CD14-positive monocyte (primary cell): ENCODE measurements around the gene CDK5RAP2. TPM values are rescaled to one million over a fixed set of nuclear protein-coding genes. Genes with fewer than 3 reads are reported as not detected.

Experiments
- DNase-seq, 3 donors: peaks; one replicate each; pipeline ENCODE4 v3.0.0-alpha.2; 2011 to 2022
- H2AFZ ChIP-seq: 2 replicates; pipeline ENCODE4 v1.6.0; 2012; ENCODE audit warnings: mild to moderate bottlenecking, low read depth, low read length, inconsistent platforms; ENCODE audit not compliant: insufficient read depth, poor library complexity, severe bottlenecking
- H3K27ac ChIP-seq, 2 donors: 1 replicate in 1 of 2; 2 replicates in 1 of 2; pipeline ENCODE4 v1.5.1; 2012 to 2013; ENCODE audit warnings: low read length in 2 of 2, control low read depth in 1 of 2, inconsistent platforms in 1 of 2, low read depth in 1 of 2, mild to moderate bottlenecking in 1 of 2
- H3K27me3 ChIP-seq, 2 donors: one replicate each; pipeline versions ENCODE4 v1.6.0 to v1.6.1; 2011 to 2013; ENCODE audit warnings: low read length in 2 of 2; ENCODE audit not compliant: control insufficient read depth in 2 of 2, insufficient read depth in 2 of 2
- H3K36me3 ChIP-seq, 2 donors: replicated peaks in 1 of 2; 1 replicate in 1 of 2; 2 replicates in 1 of 2; pipeline versions ENCODE4 v1.5.1 to v1.6.1; 2012 to 2013; ENCODE audit warnings: low read length in 2 of 2, control low read depth in 1 of 2, inconsistent platforms in 1 of 2, mild to moderate bottlenecking in 1 of 2; ENCODE audit not compliant: insufficient read depth in 2 of 2, control insufficient read depth in 1 of 2
- H3K4me1 ChIP-seq, 2 donors: 1 replicate in 1 of 2; 2 replicates in 1 of 2; pipeline versions ENCODE4 v1.5.1 to v1.6.1; 2012 to 2013; ENCODE audit warnings: low read length in 2 of 2, control low read depth in 1 of 2, inconsistent platforms in 1 of 2, mild to moderate bottlenecking in 1 of 2, moderate library complexity in 1 of 2; ENCODE audit not compliant: insufficient read depth in 2 of 2, control insufficient read depth in 1 of 2
- H3K4me2 ChIP-seq: replicated peaks from 2 replicates; pipeline ENCODE3; 2012; ENCODE audit warnings: low read length, moderate library complexity, mild to moderate bottlenecking; ENCODE audit not compliant: poor library complexity, severe bottlenecking; ENCODE audit errors: extremely low read depth
- H3K4me3 ChIP-seq, 3 experiments: fragments of 200-600 bp in 1 of 3; sonication (generic) in 1 of 3; replicated peaks in 1 of 3; 1 replicate in 2 of 3; 2 replicates in 1 of 3; pipeline ENCODE4 v1.5.1; 2011 to 2013; ENCODE audit warnings: low read length in 3 of 3, mild to moderate bottlenecking in 3 of 3, control low read depth in 2 of 3, low read depth in 2 of 3, inconsistent platforms in 1 of 3, moderate library complexity in 1 of 3
- H3K79me2 ChIP-seq: 2 replicates; pipeline ENCODE4 v1.6.0; 2012; ENCODE audit warnings: mild to moderate bottlenecking, control low read depth, inconsistent platforms, low read length, moderate library complexity; ENCODE audit not compliant: insufficient read depth
- H3K9ac ChIP-seq: 2 replicates; pipeline ENCODE4 v1.6.0; 2017; ENCODE audit warnings: low read length, mild to moderate bottlenecking; ENCODE audit not compliant: insufficient read depth, poor library complexity, severe bottlenecking
- H3K9me3 ChIP-seq, 2 donors: replicated peaks in 1 of 2; 1 replicate in 1 of 2; 2 replicates in 1 of 2; pipeline versions ENCODE4 v1.5.1 to v1.6.1; 2012 to 2013; ENCODE audit warnings: low read length in 2 of 2, control low read depth in 1 of 2; ENCODE audit not compliant: control insufficient read depth in 1 of 2, insufficient read depth in 1 of 2
- H4K20me1 ChIP-seq: 2 replicates; pipeline ENCODE4 v1.6.0; 2012; ENCODE audit warnings: mild to moderate bottlenecking, low read length, control low read depth, moderate library complexity; ENCODE audit not compliant: insufficient read depth
- H3K27ac Mint-ChIP-seq, 7 donors: one replicate each; pipeline ENCODE4 v1.8.0; 2020; ENCODE audit warnings: mild to moderate bottlenecking in 7 of 7, mixed read lengths in 7 of 7, moderate library complexity in 6 of 7, inconsistent platforms in 2 of 7
- H3K27me3 Mint-ChIP-seq, 3 donors: one replicate each; pipeline ENCODE4 v1.8.0; 2021 to 2022; ENCODE audit warnings: low read depth in 3 of 3, mild to moderate bottlenecking in 3 of 3, mixed read lengths in 3 of 3, moderate library complexity in 3 of 3, inconsistent platforms in 1 of 3
- H3K36me3 Mint-ChIP-seq, 2 donors: one replicate each; pipeline ENCODE4 v1.8.0; 2020; ENCODE audit warnings: mixed read lengths in 2 of 2, inconsistent platforms in 1 of 2, mild to moderate bottlenecking in 1 of 2
- H3K4me1 Mint-ChIP-seq: one replicate; pipeline ENCODE4 v1.8.0; 2020; ENCODE audit warnings: mild to moderate bottlenecking, mixed read lengths
- H3K4me3 Mint-ChIP-seq, 2 donors: one replicate each; pipeline ENCODE4 v1.8.0; 2020; ENCODE audit warnings: mild to moderate bottlenecking in 2 of 2, mixed read lengths in 2 of 2, moderate library complexity in 1 of 2
- H3K9me3 Mint-ChIP-seq, 7 donors: one replicate each; pipeline ENCODE4 v1.8.0; 2020 to 2022; ENCODE audit warnings: mixed read lengths in 7 of 7, mild to moderate bottlenecking in 6 of 7, moderate library complexity in 6 of 7, inconsistent platforms in 2 of 7
- WGBS: methylation state at CpG from one replicate; pipeline ENCODE4 v1.1.5; 2013; ENCODE audit warnings: missing lambda C conversion rate; ENCODE audit not compliant: insufficient coverage; 5-methylcytosine and 5-hydroxymethylcytosine counted together
- intact Hi-C, 2 donors: fragments of 100-400 bp; cut with micrococcal nuclease; formaldehyde crosslinking; loops; one replicate each; pipeline versions ENCODE4 v1.15.0 to v1.15.1; 2023
- polyA plus RNA-seq, 3 donors: library from polyadenylated mRNA; depleted of rRNA in 1 of 3; unstranded in 2 of 3; stranded (reverse) in 1 of 3; fragments of 300-500 nt in 2 of 3; fragments of >200 nt in 1 of 3; fragmentation: Illumina TruSeq in 2 of 3; gene quantifications; 1 replicate in 2 of 3; 2 replicates in 1 of 3; pipeline ENCODE4 v1.2.3, GENCODE V29; 2012 to 2021
- TF ChIP-seq, protein P1 (sequence below): fragments of 200-600 bp; IDR thresholded peaks from one replicate; pipeline ENCODE4 v1.8.0; 2022; ENCODE audit warnings: antibody characterized with exemption, mild to moderate bottlenecking

The CDK5RAP2 gene
- polyA plus RNA-seq, 3 donors: 2.0 to 13.7 (median 6.1) TPM

DNA sequence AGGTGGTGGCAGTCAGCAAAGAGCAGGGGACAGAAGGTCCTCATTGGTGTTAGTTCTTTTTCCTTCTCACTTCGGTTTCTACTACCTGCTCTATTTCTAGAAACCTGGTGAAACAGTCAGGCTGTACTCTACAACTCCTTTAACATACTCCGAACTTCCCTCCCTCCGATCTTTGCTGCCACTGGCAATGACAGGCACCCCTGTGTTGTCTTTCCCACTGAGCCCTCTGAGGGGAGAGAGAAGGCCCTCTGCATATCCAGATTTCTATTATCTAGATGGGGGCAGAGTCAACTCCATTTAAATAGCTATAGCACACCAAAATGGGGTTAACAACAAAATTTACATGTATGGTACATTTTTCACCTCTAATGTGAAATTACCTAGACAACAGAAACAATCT, 123.7 kb downstream of the CDK5RAP2 start:
- Histone ChIP-seq H3K27ac (no peak overlapping the region), H3K79me2 (no peaks in the 10 kb centered on the region), H3K4me2 (no peak overlapping the region), H3K27me3 (no peaks in the 10 kb centered on the region), H3K9me3 (no peaks in the 10 kb centered on the region), H3K4me3 (no peak overlapping the region), H2AFZ (no peak overlapping the region), H3K36me3 (peaks cover 49 to 92% of the 10 kb centered on the region in 2 donors), H3K9ac (no peak overlapping the region), H3K4me1 (no peaks in the 10 kb centered on the region), H4K20me1 (no peaks in the 10 kb centered on the region)
- Mint-ChIP-seq H3K27ac (peak overlapping the region in 4 of 7 donors; percentile 7 to 47 (median 23)), H3K36me3 (peaks cover 77 to 81% of the 10 kb centered on the region in 2 donors), H3K9me3 (peaks cover 0 to 1% (median 0%) of the 10 kb centered on the region in 7 donors), H3K27me3 (peaks cover 0 to 2% (median 2%) of the 10 kb centered on the region in 3 donors), H3K4me1 (no peaks in the 10 kb centered on the region), H3K4me3 (no peak overlapping the region)
- whole genome bisulfite sequencing: 100% methylated on average over 2 of the region's 3 CpGs
- TF ChIP-seq, protein P1, sequence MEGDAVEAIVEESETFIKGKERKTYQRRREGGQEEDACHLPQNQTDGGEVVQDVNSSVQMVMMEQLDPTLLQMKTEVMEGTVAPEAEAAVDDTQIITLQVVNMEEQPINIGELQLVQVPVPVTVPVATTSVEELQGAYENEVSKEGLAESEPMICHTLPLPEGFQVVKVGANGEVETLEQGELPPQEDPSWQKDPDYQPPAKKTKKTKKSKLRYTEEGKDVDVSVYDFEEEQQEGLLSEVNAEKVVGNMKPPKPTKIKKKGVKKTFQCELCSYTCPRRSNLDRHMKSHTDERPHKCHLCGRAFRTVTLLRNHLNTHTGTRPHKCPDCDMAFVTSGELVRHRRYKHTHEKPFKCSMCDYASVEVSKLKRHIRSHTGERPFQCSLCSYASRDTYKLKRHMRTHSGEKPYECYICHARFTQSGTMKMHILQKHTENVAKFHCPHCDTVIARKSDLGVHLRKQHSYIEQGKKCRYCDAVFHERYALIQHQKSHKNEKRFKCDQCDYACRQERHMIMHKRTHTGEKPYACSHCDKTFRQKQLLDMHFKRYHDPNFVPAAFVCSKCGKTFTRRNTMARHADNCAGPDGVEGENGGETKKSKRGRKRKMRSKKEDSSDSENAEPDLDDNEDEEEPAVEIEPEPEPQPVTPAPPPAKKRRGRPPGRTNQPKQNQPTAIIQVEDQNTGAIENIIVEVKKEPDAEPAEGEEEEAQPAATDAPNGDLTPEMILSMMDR: no peak
- intact Hi-C loops: no loop called here
- no peak for DNase-seq

DNA sequence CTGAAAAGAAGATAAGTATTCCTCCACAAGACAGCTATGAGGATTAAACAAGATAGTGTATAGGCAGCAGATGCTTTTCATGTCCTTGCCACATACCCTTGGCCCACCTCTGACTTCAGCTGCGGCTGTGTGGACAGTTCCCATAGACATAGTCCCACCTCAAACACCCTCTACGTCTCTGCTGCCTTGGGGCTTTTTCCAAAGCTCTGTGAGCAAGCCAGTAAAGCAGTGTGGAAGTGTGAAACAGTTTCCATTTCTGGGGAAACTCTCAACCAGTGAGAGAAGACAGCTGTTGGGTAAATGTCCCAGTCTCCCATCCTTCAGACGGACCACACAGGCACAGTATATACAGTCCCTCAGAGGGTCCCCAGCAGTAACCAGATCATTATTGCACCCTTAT, 125.5 kb downstream of the CDK5RAP2 start:
- Histone ChIP-seq H3K9ac (no peak overlapping the region), H3K27me3 (no peaks in the 10 kb centered on the region), H2AFZ (no peak overlapping the region), H3K9me3 (no peaks in the 10 kb centered on the region), H3K4me1 (no peaks in the 10 kb centered on the region), H3K27ac (peak overlapping the region in 1 of 2 donors; percentile 21), H3K4me3 (no peak overlapping the region), H3K4me2 (no peak overlapping the region), H3K36me3 (peaks cover 44 to 91% of the 10 kb centered on the region in 2 donors), H3K79me2 (no peaks in the 10 kb centered on the region), H4K20me1 (no peaks in the 10 kb centered on the region)
- Mint-ChIP-seq H3K4me3 (no peak overlapping the region), H3K9me3 (peaks cover 0 to 1% (median 0%) of the 10 kb centered on the region in 7 donors), H3K36me3 (peaks cover 82 to 83% of the 10 kb centered on the region in 2 donors), H3K27me3 (peaks cover 0 to 2% (median 2%) of the 10 kb centered on the region in 3 donors), H3K4me1 (no peaks in the 10 kb centered on the region), H3K27ac (peak overlapping the region in 2 of 7 donors; percentile 32 to 70)
- TF ChIP-seq, protein P1: no peak
- intact Hi-C loops: no loop called here
- no peak for DNase-seq
- 100% methylated on average over 1 of the region's 3 CpGs for WGBS
